ENCODE results near the gene RET. TPM values are rescaled to one million over a fixed set of nuclear protein-coding genes. Genes with fewer than 3 reads are reported as not detected.
A peak's percentile ranks its signal among the peaks of the same experiment; 100 is the strongest.

The RET gene
- total RNA-seq, 1 donor from 2014 or later, result 0.59 TPM

- Mint-ChIP-seq H3K4me1 (ENCODE audit: low read depth) (peaks cover 41% of the 10 kb centered on the region), H3K27ac (peak overlapping the region; percentile 93), H3K27me3 (ENCODE audit: low read depth) (no peaks in the 10 kb centered on the region), H3K36me3 (ENCODE audit: low read depth) (peaks cover 66% of the 10 kb centered on the region), H3K4me3 (ENCODE audit: low read depth) (peak overlapping the region; percentile 13), H3K9me3 (no peaks in the 10 kb centered on the region)
- intact Hi-C loops (cut with micrococcal nuclease), result loop anchor here (1.0 to 5.0 kb wide), 2 partner anchors 21 to 34 kb away; no protein-coding TSS in a partner anchor
- no peak for DNase-seq (ENCODE audit: low spot score)
These were observed 84.0 kb downstream of the RET start for GRCh38 chr10:43160921-43161255.

GRCh38 chr10:43162604-43163003, 85.7 kb downstream of the RET start:
- Mint-ChIP-seq H3K9me3 (no peaks in the 10 kb centered on the region), H3K27ac (peak overlapping the region; percentile 14), H3K27me3 (ENCODE audit: low read depth) (no peaks in the 10 kb centered on the region), H3K36me3 (ENCODE audit: low read depth) (peaks cover 62% of the 10 kb centered on the region), H3K4me1 (ENCODE audit: low read depth) (peaks cover 40% of the 10 kb centered on the region), H3K4me3 (ENCODE audit: low read depth) (no peak overlapping the region)
- no peak for DNase-seq (ENCODE audit: low spot score)
- intact Hi-C loops (cut with micrococcal nuclease), result loop anchor here (5.0 kb wide), 1 partner anchor 35 kb away; no protein-coding TSS in a partner anchor

- Mint-ChIP-seq H3K4me3 (ENCODE audit: low read depth) (no peak overlapping the region), H3K4me1 (ENCODE audit: low read depth) (peaks cover 39% of the 10 kb centered on the region), H3K9me3 (no peaks in the 10 kb centered on the region), H3K27ac (no peak overlapping the region), H3K27me3 (ENCODE audit: low read depth) (no peaks in the 10 kb centered on the region), H3K36me3 (ENCODE audit: low read depth) (peaks cover 67% of the 10 kb centered on the region)
- intact Hi-C loops (cut with micrococcal nuclease), result no loop called here
- DNase-seq (ENCODE audit: low spot score), result no peak
These were observed 89.5 kb downstream of the RET start for GRCh38 chr10:43166207-43166879.

- H3K36me3 Mint-ChIP-seq (ENCODE audit: low read depth), result peaks cover 66% of the 10 kb centered on the region
These were observed 90.1 kb downstream of the RET start for GRCh38 chr10:43166880-43167497.

GRCh38 chr10:43167498-43167889, 90.6 kb downstream of the RET start:
- Mint-ChIP-seq H3K9me3 (no peaks in the 10 kb centered on the region), H3K27me3 (ENCODE audit: low read depth) (no peaks in the 10 kb centered on the region), H3K4me3 (ENCODE audit: low read depth) (no peak overlapping the region), H3K27ac (no peak overlapping the region), H3K4me1 (ENCODE audit: low read depth) (peaks cover 37% of the 10 kb centered on the region), H3K36me3 (ENCODE audit: low read depth) (peaks cover 65% of the 10 kb centered on the region)
- intact Hi-C loops (cut with micrococcal nuclease), result no loop called here
- no peak for DNase-seq (ENCODE audit: low spot score)

More at GRCh38 chr10:43166880-43167497, 90.1 kb downstream of the RET start:
- Mint-ChIP-seq H3K4me3 (ENCODE audit: low read depth) (no peak overlapping the region), H3K4me1 (ENCODE audit: low read depth) (peaks cover 37% of the 10 kb centered on the region), H3K9me3 (no peaks in the 10 kb centered on the region), H3K27me3 (ENCODE audit: low read depth) (no peaks in the 10 kb centered on the region), H3K27ac (no peak overlapping the region)
- no peak for DNase-seq (ENCODE audit: low spot score)
- intact Hi-C loops (cut with micrococcal nuclease), result no loop called here

GRCh38 chr10:43170491-43170890, 93.6 kb downstream of the RET start:
- H3K27me3 Mint-ChIP-seq (ENCODE audit: low read depth), result no peaks in the 10 kb centered on the region
- intact Hi-C loops (cut with micrococcal nuclease), result no loop called here
- peaks cover 64% of the 10 kb centered on the region for H3K36me3 Mint-ChIP-seq (ENCODE audit: low read depth)
- DNase-seq (ENCODE audit: low spot score), result no peak
- H3K27ac Mint-ChIP-seq, result no peak overlapping the region
- no peak overlapping the region for H3K4me3 Mint-ChIP-seq (ENCODE audit: low read depth)
- peaks cover 32% of the 10 kb centered on the region for H3K4me1 Mint-ChIP-seq (ENCODE audit: low read depth)
- H3K9me3 Mint-ChIP-seq, result no peaks in the 10 kb centered on the region

- intact Hi-C loops (cut with micrococcal nuclease), result no loop called here
These were observed 95.8 kb downstream of the RET start for GRCh38 chr10:43172645-43173044.

GRCh38 chr10:43173120-43173519, 96.3 kb downstream of the RET start:
- Mint-ChIP-seq H3K27ac (no peak overlapping the region), H3K36me3 (ENCODE audit: low read depth) (peaks cover 82% of the 10 kb centered on the region), H3K27me3 (ENCODE audit: low read depth) (no peaks in the 10 kb centered on the region), H3K4me3 (ENCODE audit: low read depth) (no peak overlapping the region), H3K9me3 (no peaks in the 10 kb centered on the region), H3K4me1 (ENCODE audit: low read depth) (peaks cover 24% of the 10 kb centered on the region)
- DNase-seq (ENCODE audit: low spot score), result no peak
- intact Hi-C loops (cut with micrococcal nuclease), result no loop called here

More at GRCh38 chr10:43172645-43173044, 95.8 kb downstream of the RET start:
- Mint-ChIP-seq H3K36me3 (ENCODE audit: low read depth) (peaks cover 78% of the 10 kb centered on the region), H3K9me3 (no peaks in the 10 kb centered on the region), H3K27me3 (ENCODE audit: low read depth) (no peaks in the 10 kb centered on the region), H3K27ac (no peak overlapping the region), H3K4me3 (ENCODE audit: low read depth) (no peak overlapping the region), H3K4me1 (ENCODE audit: low read depth) (peaks cover 24% of the 10 kb centered on the region)
- no peak for DNase-seq (ENCODE audit: low spot score)

GRCh38 chr10:43174969-43175368, 98.1 kb downstream of the RET start:
- H3K36me3 Mint-ChIP-seq (ENCODE audit: low read depth), result peaks cover 83% of the 10 kb centered on the region
- no peak overlapping the region for H3K27ac Mint-ChIP-seq
- intact Hi-C loops (cut with micrococcal nuclease), result no loop called here
- DNase-seq (ENCODE audit: low spot score), result no peak
- peaks cover 19% of the 10 kb centered on the region for H3K4me1 Mint-ChIP-seq (ENCODE audit: low read depth)
- H3K27me3 Mint-ChIP-seq (ENCODE audit: low read depth), result no peaks in the 10 kb centered on the region
- H3K9me3 Mint-ChIP-seq, result peaks cover 4% of the 10 kb centered on the region
- no peak overlapping the region for H3K4me3 Mint-ChIP-seq (ENCODE audit: low read depth)

GRCh38 chr10:43176271-43176670, 99.4 kb downstream of the RET start:
- peaks cover 4% of the 10 kb centered on the region for H3K9me3 Mint-ChIP-seq
- peaks cover 14% of the 10 kb centered on the region for H3K4me1 Mint-ChIP-seq (ENCODE audit: low read depth)
- no peak overlapping the region for H3K4me3 Mint-ChIP-seq (ENCODE audit: low read depth)
- intact Hi-C loops (cut with micrococcal nuclease), result no loop called here
- H3K27ac Mint-ChIP-seq, result no peak overlapping the region
- no peaks in the 10 kb centered on the region for H3K27me3 Mint-ChIP-seq (ENCODE audit: low read depth)
- no peak for DNase-seq (ENCODE audit: low spot score)
- H3K36me3 Mint-ChIP-seq (ENCODE audit: low read depth), result peaks cover 85% of the 10 kb centered on the region

- H3K27me3 Mint-ChIP-seq (ENCODE audit: low read depth), result no peaks in the 10 kb centered on the region
- H3K4me3 Mint-ChIP-seq (ENCODE audit: low read depth), result no peak overlapping the region
- peaks cover 5% of the 10 kb centered on the region for H3K4me1 Mint-ChIP-seq (ENCODE audit: low read depth)
- H3K36me3 Mint-ChIP-seq (ENCODE audit: low read depth), result peaks cover 85% of the 10 kb centered on the region
- H3K9me3 Mint-ChIP-seq, result peaks cover 4% of the 10 kb centered on the region
- intact Hi-C loops (cut with micrococcal nuclease), result no loop called here
- DNase-seq (ENCODE audit: low spot score), result no peak
- no peak overlapping the region for H3K27ac Mint-ChIP-seq
These were observed 100.7 kb downstream of the RET start for GRCh38 chr10:43177595-43177994.

Data from activated T-helper 2 cell treated with anti-CD3 and anti-CD28 coated beads, Interferon-gamma antibody, Interleukin-2, Interleukin-4, amounts not matched to agents 10 μg/mL and 5 μg/mL and 100 μg/mL, durations not matched to agents 14 hours and 24 hours and 36 hours (primary cell).